SK-N-SH treated with all-trans-retinoic acid at 6 μM for 48 hours (cell line): ENCODE data around the gene ARHGAP18.
A peak's percentile ranks its signal among the peaks of the same experiment; 100 is the strongest.

Source experiments
- BACH2 ChIP-seq: fragments of 250-450 bp; sonication (Bioruptor Pico); IDR thresholded peaks from 2 replicates; pipeline ENCODE4 v1.9.0; 2021; ENCODE audit warnings: mild to moderate bottlenecking, borderline replicate concordance
- CREB5 ChIP-seq: fragments of 250-450 bp; sonication (Bioruptor Pico); IDR thresholded peaks from 2 replicates; pipeline ENCODE4 v1.5.1; 2020; ENCODE audit warnings: low read depth, mild to moderate bottlenecking, moderate library complexity
- SNAI2 ChIP-seq: fragments of 250-450 bp; sonication (Bioruptor Pico); IDR thresholded peaks from 2 replicates; pipeline ENCODE4 v1.5.0; 2020; ENCODE audit warnings: mild to moderate bottlenecking, moderate library complexity
- TOX ChIP-seq: fragments of 250-450 bp; sonication (Bioruptor Pico); IDR thresholded peaks from 2 replicates; pipeline ENCODE4 v1.8.0; 2021; ENCODE audit warnings: mild to moderate bottlenecking, moderate library complexity, borderline replicate concordance
- ZC3H10 ChIP-seq: fragments of 250-450 bp; sonication (Bioruptor Pico); IDR thresholded peaks from 2 replicates; pipeline ENCODE4 v1.5.1; 2021; ENCODE audit warnings: mild to moderate bottlenecking, moderate library complexity
- ZFP3 ChIP-seq: fragments of 250-450 bp; sonication (Bioruptor Pico); IDR thresholded peaks from 2 replicates; pipeline ENCODE4 v1.5.0; 2020; ENCODE audit warnings: mild to moderate bottlenecking, moderate library complexity
- ZNF70 ChIP-seq: fragments of 450-650 bp; formaldehyde crosslinking; IDR thresholded peaks from 2 replicates; pipeline ENCODE4 v1.5.0; 2020; ENCODE audit warnings: mild to moderate bottlenecking, moderate library complexity
- TF ChIP-seq, protein P1 (sequence below): fragments of 250-450 bp; sonication (Bioruptor Pico); IDR thresholded peaks from 2 replicates; pipeline ENCODE4 v1.8.0; 2020; ENCODE audit warnings: mild to moderate bottlenecking, moderate library complexity, borderline replicate concordance

GRCh38 chr6:129683601-129684322, 26.2 kb downstream of the ARHGAP18 start:
- TF ChIP-seq SNAI2 (no peak), TOX (CRISPR knock-in tag) (peak; percentile 37; the same call in 1 of the 2 replicates), ZFP3 (CRISPR knock-in tag) (no peak), BACH2 (CRISPR knock-in tag) (no peak), ZC3H10 (CRISPR knock-in tag) (no peak), ZNF70 (no peak), CREB5 (CRISPR knock-in tag) (no peak)
- TF ChIP-seq, protein P1, sequence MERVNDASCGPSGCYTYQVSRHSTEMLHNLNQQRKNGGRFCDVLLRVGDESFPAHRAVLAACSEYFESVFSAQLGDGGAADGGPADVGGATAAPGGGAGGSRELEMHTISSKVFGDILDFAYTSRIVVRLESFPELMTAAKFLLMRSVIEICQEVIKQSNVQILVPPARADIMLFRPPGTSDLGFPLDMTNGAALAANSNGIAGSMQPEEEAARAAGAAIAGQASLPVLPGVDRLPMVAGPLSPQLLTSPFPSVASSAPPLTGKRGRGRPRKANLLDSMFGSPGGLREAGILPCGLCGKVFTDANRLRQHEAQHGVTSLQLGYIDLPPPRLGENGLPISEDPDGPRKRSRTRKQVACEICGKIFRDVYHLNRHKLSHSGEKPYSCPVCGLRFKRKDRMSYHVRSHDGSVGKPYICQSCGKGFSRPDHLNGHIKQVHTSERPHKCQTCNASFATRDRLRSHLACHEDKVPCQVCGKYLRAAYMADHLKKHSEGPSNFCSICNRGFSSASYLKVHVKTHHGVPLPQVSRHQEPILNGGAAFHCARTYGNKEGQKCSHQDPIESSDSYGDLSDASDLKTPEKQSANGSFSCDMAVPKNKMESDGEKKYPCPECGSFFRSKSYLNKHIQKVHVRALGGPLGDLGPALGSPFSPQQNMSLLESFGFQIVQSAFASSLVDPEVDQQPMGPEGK: 0 out of 2 replicates have a peak, but pooled peaks have one; percentile 26
